RWPE1 (cell line): ENCODE data around the gene SLIT3.

Experiments used
- CTCF ChIA-PET: fragments of 350-600 bp; sonication (Branson Sonifier 250); formaldehyde crosslinking; extraction: SDS; loops from one replicate; lab custom pipeline; 2021; lab: Yijun Ruan, JAX
- POLR2A ChIA-PET: fragments of 400-600 bp; formaldehyde crosslinking; extraction: SDS; loops from one replicate; lab custom pipeline; 2020; ENCODE audit warnings: antibody characterized with exemption; ENCODE audit not compliant: low non-redundant PET; lab: Yijun Ruan, JAX
- DNase-seq: peaks from one replicate; pipeline ENCODE4 v3.0.0; 2012; ENCODE audit warnings: low spot score
- H3K27ac ChIP-seq: fragments of 450-650 bp; 2 replicates; pipeline ENCODE4 v1.5.1; 2017
- CTCF ChIP-seq: fragments of 450-650 bp; conservative IDR thresholded peaks from 2 replicates; pipeline ENCODE4 v1.5.1; 2017; ENCODE audit warnings: low read depth, mild to moderate bottlenecking

The SLIT3 gene

DNA sequence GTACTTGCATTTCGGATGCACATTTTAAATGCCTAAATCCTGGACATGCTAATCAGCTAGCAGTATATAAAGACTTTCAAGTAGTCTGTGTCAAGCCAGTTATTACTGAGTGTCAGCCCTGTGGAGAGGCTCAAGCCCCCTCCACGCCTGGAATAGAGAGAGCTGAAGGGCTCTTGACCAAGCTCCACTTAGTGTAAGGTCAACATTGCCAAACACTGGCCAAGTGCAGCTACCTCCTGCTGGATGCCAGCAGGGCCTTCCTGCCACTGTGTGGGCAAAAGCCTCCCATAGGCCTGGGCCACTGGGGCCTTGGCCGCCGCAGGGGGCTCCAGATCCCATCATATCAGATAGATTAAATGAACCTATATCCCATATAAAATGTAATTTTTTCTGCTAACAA is 482.4 kb downstream of the SLIT3 start:
- POLR2A ChIA-PET: no interaction called here
- DNase-seq: no peak
- no peak for TF ChIP-seq CTCF
- H3K27ac ChIP-seq: no peak overlapping the region
- CTCF ChIA-PET: no interaction called here

GRCh38 chr5:168817591-168817990 is 483.3 kb downstream of the SLIT3 start:
- H3K27ac ChIP-seq: no peak overlapping the region
- ChIA-PET POLR2A (no interaction called here), CTCF (no interaction called here)
- TF ChIP-seq CTCF: no peak
- DNase-seq: no peak

DNA sequence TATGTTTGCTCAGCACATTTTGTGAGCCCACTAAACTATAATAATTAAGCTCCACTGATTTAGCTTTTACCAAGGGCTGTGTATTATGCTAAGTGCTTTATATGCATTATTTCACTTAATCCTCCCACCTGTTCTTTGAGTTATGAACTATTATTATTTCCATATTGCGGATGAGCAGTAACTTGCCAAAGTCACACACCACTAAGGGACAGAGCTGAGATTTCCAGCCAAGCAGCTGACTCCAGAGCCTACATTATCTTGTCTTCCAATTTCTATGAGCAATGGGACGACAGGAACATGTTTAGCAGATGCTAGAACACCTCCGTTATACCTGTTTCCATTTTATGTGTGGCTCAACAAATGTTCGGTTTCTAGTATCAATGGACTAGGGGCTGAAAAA is 484.3 kb downstream of the SLIT3 start:
- ChIA-PET POLR2A (no interaction called here), CTCF (interaction anchor here (0.6 kb wide), 1 partner anchor 85 kb away, joined by 6 read pairs; no protein-coding TSS in a partner anchor)
- no peak overlapping the region for H3K27ac ChIP-seq
- no peak for TF ChIP-seq CTCF
- no peak for DNase-seq

- no peak for DNase-seq
- TF ChIP-seq CTCF: no peak
- CTCF ChIA-PET: interaction anchor here (0.6 to 0.7 kb wide), 2 partner anchors 65 to 239 kb away, joined by 3 to 4 read pairs; no protein-coding TSS in a partner anchor
- POLR2A ChIA-PET: no interaction called here
- no peak overlapping the region for H3K27ac ChIP-seq
Observed at GRCh38 chr5:168813184-168813968, 487.6 kb downstream of the SLIT3 start.

DNA sequence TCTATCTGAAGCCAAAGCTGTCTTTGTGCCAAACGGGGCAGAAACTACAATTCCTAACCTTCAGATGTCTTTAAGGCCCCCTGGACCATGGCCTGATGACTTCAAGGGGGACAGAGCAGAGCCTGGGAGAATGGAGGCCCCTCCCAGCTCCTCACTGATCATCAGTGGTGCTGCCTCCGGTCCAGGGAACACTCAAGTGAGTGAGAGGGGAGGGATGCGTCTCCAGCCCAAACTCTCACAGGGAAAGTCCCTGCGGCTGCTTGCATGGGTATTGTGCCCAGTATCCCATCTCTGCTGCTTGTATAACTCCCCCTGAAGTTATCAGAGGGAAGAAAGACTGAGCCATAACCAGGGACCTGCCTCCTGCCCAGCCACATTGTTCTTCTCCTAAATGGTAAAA is 490.3 kb downstream of the SLIT3 start:
- POLR2A ChIA-PET: no interaction called here

DNA sequence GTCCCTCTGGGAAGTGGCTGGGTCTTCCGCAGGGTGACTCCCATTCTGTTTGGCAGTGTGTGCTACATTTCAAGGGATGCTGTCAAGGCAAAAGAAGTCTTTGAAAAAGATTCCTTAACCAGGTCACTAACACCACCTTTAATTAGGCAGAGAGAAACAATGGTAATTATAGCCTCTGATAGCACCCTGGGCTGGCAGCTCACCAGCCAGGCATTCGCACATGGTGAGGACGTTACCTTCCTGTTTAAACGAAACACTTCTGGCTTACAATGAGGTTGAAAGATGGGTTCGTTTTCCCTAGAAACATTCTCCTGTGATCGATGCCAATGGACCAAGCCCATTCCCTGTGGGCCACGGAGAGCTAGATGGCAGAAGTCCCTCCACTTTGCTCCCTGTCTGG is 491.7 kb downstream of the SLIT3 start:
- POLR2A ChIA-PET: no interaction called here
- no peak for TF ChIP-seq CTCF

More for the DNA sequence above, 490.3 kb downstream of the SLIT3 start:
- no peak for DNase-seq
- TF ChIP-seq CTCF: no peak
- H3K27ac ChIP-seq: no peak overlapping the region
- CTCF ChIA-PET: interaction anchor here (0.6 kb wide), 1 partner anchor 1382 kb away, joined by 4 read pairs; no protein-coding TSS in a partner anchor

More for the DNA sequence above, 491.7 kb downstream of the SLIT3 start:
- H3K27ac ChIP-seq: no peak overlapping the region
- CTCF ChIA-PET: no interaction called here
- DNase-seq: no peak
